GM23338 (cell line): Measurements from ENCODE around the gene VPS45. TPM values are rescaled to one million over a fixed set of nuclear protein-coding genes. Genes with fewer than 3 reads are reported as not detected.

ENCODE experiments used
- ATAC-seq: fragments of 200-7000 bp; cut with Tn5 transposase; 3 replicates; pipeline ENCODE4 v1.9.1; 2020
- DNase-seq: peaks from one replicate; pipeline ENCODE4 v3.0.0-alpha.2; 2015; ENCODE audit warnings: low spot score
- H2AFZ ChIP-seq: fragments of 200-600 bp; sonication (generic); 2 replicates; pipeline ENCODE4 v1.8.0; 2016; ENCODE audit warnings: antibody characterized with exemption, mild to moderate bottlenecking, moderate library complexity
- H3F3A ChIP-seq: fragments of 200-600 bp; sonication (generic); replicated peaks from 2 replicates; pipeline ENCODE4 v1.8.0; 2017; ENCODE audit warnings: antibody characterized with exemption, mixed run types, low read depth
- H3K27ac ChIP-seq: fragments of 200-600 bp; sonication (generic); 2 replicates; pipeline ENCODE4 v1.6.1; 2016; ENCODE audit warnings: low read depth
- H3K27me3 ChIP-seq: fragments of 200-600 bp; sonication (generic); 2 replicates; pipeline ENCODE4 v1.8.0; 2016; ENCODE audit warnings: mild to moderate bottlenecking, mixed run types, moderate library complexity; ENCODE audit not compliant: insufficient read depth
- H3K36me3 ChIP-seq: fragments of 200-600 bp; sonication (generic); 2 replicates; pipeline ENCODE4 v1.8.0; 2016; ENCODE audit warnings: mild to moderate bottlenecking; ENCODE audit not compliant: insufficient read depth
- H3K4me1 ChIP-seq: fragments of 200-600 bp; sonication (generic); 2 replicates; pipeline ENCODE4 v1.8.0; 2016; ENCODE audit warnings: mild to moderate bottlenecking, moderate library complexity; ENCODE audit not compliant: insufficient read depth
- H3K4me2 ChIP-seq: fragments of 200-600 bp; sonication (generic); 2 replicates; pipeline ENCODE4 v1.7.1; 2017; ENCODE audit warnings: mixed run types
- H3K4me3 ChIP-seq: fragments of 200-600 bp; sonication (generic); 2 replicates; pipeline ENCODE4 v1.6.1; 2016; ENCODE audit warnings: mixed run types
- H3K79me2 ChIP-seq: fragments of 200-600 bp; sonication (generic); replicated peaks from 2 replicates; pipeline ENCODE4 v1.8.0; 2017; ENCODE audit warnings: mild to moderate bottlenecking; ENCODE audit not compliant: insufficient read depth
- H3K9me2 ChIP-seq: fragments of 200-600 bp; sonication (generic); 2 replicates; pipeline ENCODE4 v1.8.0; 2017; ENCODE audit not compliant: insufficient read depth
- H4K20me1 ChIP-seq: fragments of 200-600 bp; sonication (generic); replicated peaks from 2 replicates; pipeline ENCODE4 v1.8.0; 2017; ENCODE audit warnings: mild to moderate bottlenecking; ENCODE audit not compliant: insufficient read depth
- H3K27ac Mint-ChIP-seq: 2 replicates; pipeline ENCODE4 v1.8.0; 2020; ENCODE audit warnings: inconsistent platforms, mild to moderate bottlenecking, moderate library complexity, mixed read lengths
- H3K27me3 Mint-ChIP-seq: 3 replicates; pipeline ENCODE4 v1.8.0; 2022; ENCODE audit warnings: low read depth, mild to moderate bottlenecking, moderate library complexity, mixed read lengths, inconsistent platforms; ENCODE audit not compliant: insufficient read depth, poor library complexity
- H3K36me3 Mint-ChIP-seq: 3 replicates; pipeline ENCODE4 v1.8.0; 2021; ENCODE audit warnings: low read depth, mild to moderate bottlenecking, inconsistent platforms, moderate library complexity, mixed read lengths
- H3K4me1 Mint-ChIP-seq: 3 replicates; pipeline ENCODE4 v1.8.0; 2020; ENCODE audit warnings: mild to moderate bottlenecking, inconsistent platforms, mixed read lengths
- H3K4me3 Mint-ChIP-seq: 3 replicates; pipeline ENCODE4 v1.8.0; 2021; ENCODE audit warnings: moderate library complexity, mild to moderate bottlenecking, inconsistent platforms, mixed read lengths
- H3K9me3 Mint-ChIP-seq: 3 replicates; pipeline ENCODE4 v1.8.0; 2020; ENCODE audit warnings: moderate library complexity, mild to moderate bottlenecking, inconsistent platforms, mixed read lengths
- ETS1 ChIP-seq: IDR thresholded peaks from 2 replicates; pipeline ENCODE4 v1.6.1; 2016; ENCODE audit warnings: antibody characterized with exemption
- EZH2phosphoT487 ChIP-seq: fragments of 200-600 bp; sonication (generic); IDR thresholded peaks from one replicate; pipeline ENCODE4 v1.8.1; 2018; ENCODE audit warnings: antibody characterized with exemption; ENCODE audit not compliant: unreplicated experiment
- JUNB ChIP-seq: IDR thresholded peaks from one replicate; pipeline ENCODE4 v1.6.1; 2016; ENCODE audit warnings: antibody characterized with exemption; ENCODE audit not compliant: unreplicated experiment
- NANOG ChIP-seq: IDR thresholded peaks from 2 replicates; pipeline ENCODE4 v1.6.1; 2016; ENCODE audit warnings: antibody characterized with exemption, borderline replicate concordance
- REST ChIP-seq: IDR thresholded peaks from one replicate; pipeline ENCODE4 v1.6.1; 2018; ENCODE audit warnings: antibody characterized with exemption; ENCODE audit not compliant: unreplicated experiment
- STAT1 ChIP-seq: IDR thresholded peaks from one replicate; pipeline ENCODE4 v1.6.1; 2016; ENCODE audit warnings: antibody characterized with exemption; ENCODE audit not compliant: unreplicated experiment
- ZNF114 ChIP-seq: fragments of 250-450 bp; sonication (Bioruptor Pico); IDR thresholded peaks from 2 replicates; pipeline ENCODE4 v1.5.0; 2020; ENCODE audit warnings: mild to moderate bottlenecking, moderate library complexity
- polyA plus RNA-seq: library from polyadenylated mRNA; unstranded; fragments of >200 nt; fragmentation: Nextera tagmentation; extraction: Ambion mirVana; gene quantifications from 2 replicates; pipeline ENCODE4 v1.2.1, GENCODE V29; 2016
- total RNA-seq: library from RNA; depleted of rRNA; stranded (reverse); fragments of >200 nt; shearing (Covaris generic); gene quantifications from 2 replicates; pipeline ENCODE4 v1.2.3, GENCODE V29; 2014
- TF ChIP-seq, protein P1 (sequence below): fragments of 250-450 bp; sonication (Bioruptor Pico); IDR thresholded peaks from 2 replicates; pipeline ENCODE4 v1.5.0; 2020; ENCODE audit warnings: mild to moderate bottlenecking, moderate library complexity
- TF ChIP-seq, protein P2 (sequence below), 2 experiments: fragments of 200-600 bp in 1 of 2; sonication (generic) in 1 of 2; conservative IDR thresholded peaks; 2 replicates each; pipeline versions ENCODE4 v1.5.1 to v1.6.1; 2016 to 2017; ENCODE audit warnings: antibody characterized with exemption in 2 of 2, low read depth in 2 of 2, mild to moderate bottlenecking in 2 of 2, moderate library complexity in 1 of 2

VPS45 gene
- total and polyA plus RNA-seq, 2 experiments from 2014 or later, result 23.5 to 37.5 TPM

GRCh38 chr1:150156868-150157603 is 89.5 kb downstream of the VPS45 start:
- no peaks in the 10 kb centered on the region; the same call in 1 of the 2 replicates for H3K9me2 ChIP-seq
- Mint-ChIP-seq H3K9me3 (no peaks in the 10 kb centered on the region), H3K27me3 (peaks cover 9% of the 10 kb centered on the region), H3K4me1 (peaks cover 20% of the 10 kb centered on the region), H3K27ac (no peak overlapping the region), H3K4me3 (no peak overlapping the region), H3K36me3 (peaks cover 80% of the 10 kb centered on the region)
- H3K27me3 ChIP-seq, result no peaks in the 10 kb centered on the region
- H3K4me3 ChIP-seq, result no peak overlapping the region
- H3K36me3 ChIP-seq, result peaks cover 30% of the 10 kb centered on the region
- ATAC-seq (no peak), DNase-seq (no peak)
- H2AFZ ChIP-seq, result no peak overlapping the region
- H3K4me1 ChIP-seq, result peaks cover 12% of the 10 kb centered on the region
- H3F3A ChIP-seq, result peaks cover 7% of the 10 kb centered on the region
- TF ChIP-seq, protein P1, sequence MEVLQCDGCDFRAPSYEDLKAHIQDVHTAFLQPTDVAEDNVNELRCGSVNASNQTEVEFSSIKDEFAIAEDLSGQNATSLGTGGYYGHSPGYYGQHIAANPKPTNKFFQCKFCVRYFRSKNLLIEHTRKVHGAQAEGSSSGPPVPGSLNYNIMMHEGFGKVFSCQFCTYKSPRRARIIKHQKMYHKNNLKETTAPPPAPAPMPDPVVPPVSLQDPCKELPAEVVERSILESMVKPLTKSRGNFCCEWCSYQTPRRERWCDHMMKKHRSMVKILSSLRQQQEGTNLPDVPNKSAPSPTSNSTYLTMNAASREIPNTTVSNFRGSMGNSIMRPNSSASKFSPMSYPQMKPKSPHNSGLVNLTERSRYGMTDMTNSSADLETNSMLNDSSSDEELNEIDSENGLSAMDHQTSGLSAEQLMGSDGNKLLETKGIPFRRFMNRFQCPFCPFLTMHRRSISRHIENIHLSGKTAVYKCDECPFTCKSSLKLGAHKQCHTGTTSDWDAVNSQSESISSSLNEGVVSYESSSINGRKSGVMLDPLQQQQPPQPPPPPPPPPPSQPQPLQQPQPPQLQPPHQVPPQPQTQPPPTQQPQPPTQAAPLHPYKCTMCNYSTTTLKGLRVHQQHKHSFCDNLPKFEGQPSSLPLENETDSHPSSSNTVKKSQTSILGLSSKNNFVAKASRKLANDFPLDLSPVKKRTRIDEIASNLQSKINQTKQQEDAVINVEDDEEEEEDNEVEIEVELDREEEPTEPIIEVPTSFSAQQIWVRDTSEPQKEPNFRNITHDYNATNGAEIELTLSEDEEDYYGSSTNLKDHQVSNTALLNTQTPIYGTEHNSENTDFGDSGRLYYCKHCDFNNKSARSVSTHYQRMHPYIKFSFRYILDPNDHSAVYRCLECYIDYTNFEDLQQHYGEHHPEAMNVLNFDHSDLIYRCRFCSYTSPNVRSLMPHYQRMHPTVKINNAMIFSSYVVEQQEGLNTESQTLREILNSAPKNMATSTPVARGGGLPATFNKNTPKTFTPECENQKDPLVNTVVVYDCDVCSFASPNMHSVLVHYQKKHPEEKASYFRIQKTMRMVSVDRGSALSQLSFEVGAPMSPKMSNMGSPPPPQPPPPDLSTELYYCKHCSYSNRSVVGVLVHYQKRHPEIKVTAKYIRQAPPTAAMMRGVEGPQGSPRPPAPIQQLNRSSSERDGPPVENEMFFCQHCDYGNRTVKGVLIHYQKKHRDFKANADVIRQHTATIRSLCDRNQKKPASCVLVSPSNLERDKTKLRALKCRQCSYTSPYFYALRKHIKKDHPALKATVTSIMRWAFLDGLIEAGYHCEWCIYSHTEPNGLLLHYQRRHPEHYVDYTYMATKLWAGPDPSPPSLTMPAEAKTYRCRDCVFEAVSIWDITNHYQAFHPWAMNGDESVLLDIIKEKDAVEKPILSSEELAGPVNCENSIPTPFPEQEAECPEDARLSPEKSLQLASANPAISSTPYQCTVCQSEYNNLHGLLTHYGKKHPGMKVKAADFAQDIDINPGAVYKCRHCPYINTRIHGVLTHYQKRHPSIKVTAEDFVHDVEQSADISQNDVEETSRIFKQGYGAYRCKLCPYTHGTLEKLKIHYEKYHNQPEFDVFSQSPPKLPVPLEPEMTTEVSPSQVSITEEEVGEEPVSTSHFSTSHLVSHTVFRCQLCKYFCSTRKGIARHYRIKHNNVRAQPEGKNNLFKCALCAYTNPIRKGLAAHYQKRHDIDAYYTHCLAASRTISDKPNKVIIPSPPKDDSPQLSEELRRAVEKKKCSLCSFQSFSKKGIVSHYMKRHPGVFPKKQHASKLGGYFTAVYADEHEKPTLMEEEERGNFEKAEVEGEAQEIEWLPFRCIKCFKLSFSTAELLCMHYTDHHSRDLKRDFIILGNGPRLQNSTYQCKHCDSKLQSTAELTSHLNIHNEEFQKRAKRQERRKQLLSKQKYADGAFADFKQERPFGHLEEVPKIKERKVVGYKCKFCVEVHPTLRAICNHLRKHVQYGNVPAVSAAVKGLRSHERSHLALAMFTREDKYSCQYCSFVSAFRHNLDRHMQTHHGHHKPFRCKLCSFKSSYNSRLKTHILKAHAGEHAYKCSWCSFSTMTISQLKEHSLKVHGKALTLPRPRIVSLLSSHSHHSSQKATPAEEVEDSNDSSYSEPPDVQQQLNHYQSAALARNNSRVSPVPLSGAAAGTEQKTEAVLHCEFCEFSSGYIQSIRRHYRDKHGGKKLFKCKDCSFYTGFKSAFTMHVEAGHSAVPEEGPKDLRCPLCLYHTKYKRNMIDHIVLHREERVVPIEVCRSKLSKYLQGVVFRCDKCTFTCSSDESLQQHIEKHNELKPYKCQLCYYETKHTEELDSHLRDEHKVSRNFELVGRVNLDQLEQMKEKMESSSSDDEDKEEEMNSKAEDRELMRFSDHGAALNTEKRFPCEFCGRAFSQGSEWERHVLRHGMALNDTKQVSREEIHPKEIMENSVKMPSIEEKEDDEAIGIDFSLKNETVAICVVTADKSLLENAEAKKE, result no peak
- no peak for TF ChIP-seq ETS1
- TF ChIP-seq, protein P2, sequence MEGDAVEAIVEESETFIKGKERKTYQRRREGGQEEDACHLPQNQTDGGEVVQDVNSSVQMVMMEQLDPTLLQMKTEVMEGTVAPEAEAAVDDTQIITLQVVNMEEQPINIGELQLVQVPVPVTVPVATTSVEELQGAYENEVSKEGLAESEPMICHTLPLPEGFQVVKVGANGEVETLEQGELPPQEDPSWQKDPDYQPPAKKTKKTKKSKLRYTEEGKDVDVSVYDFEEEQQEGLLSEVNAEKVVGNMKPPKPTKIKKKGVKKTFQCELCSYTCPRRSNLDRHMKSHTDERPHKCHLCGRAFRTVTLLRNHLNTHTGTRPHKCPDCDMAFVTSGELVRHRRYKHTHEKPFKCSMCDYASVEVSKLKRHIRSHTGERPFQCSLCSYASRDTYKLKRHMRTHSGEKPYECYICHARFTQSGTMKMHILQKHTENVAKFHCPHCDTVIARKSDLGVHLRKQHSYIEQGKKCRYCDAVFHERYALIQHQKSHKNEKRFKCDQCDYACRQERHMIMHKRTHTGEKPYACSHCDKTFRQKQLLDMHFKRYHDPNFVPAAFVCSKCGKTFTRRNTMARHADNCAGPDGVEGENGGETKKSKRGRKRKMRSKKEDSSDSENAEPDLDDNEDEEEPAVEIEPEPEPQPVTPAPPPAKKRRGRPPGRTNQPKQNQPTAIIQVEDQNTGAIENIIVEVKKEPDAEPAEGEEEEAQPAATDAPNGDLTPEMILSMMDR (conservative IDR thresholded peaks at IDR 0.05; ENCODE audit: low read depth in 2 of 2), result no peak
- TF ChIP-seq REST, result no peak
- no peak for TF ChIP-seq STAT1
- TF ChIP-seq JUNB, result no peak
- no peak for TF ChIP-seq NANOG
- TF ChIP-seq ZNF114, result no peak
- TF ChIP-seq EZH2phosphoT487, result no peak
- 0 out of 2 replicates have a peak, but pooled peaks cover 4% of the 10 kb centered on the region for H3K79me2 ChIP-seq
- no peak overlapping the region for H3K4me2 ChIP-seq
- H3K27ac ChIP-seq, result no peak overlapping the region
- peaks cover 4% of the 10 kb centered on the region; the same call in 1 of the 2 replicates for H4K20me1 ChIP-seq
